ENCODE results near the gene DNAH3. TPM values are rescaled to one million over a fixed set of nuclear protein-coding genes. Genes with fewer than 3 reads are reported as not detected.
"Not testable (repeated sequence)": the region's sequence is repeated elsewhere in the genome, so short reads cannot be mapped to it uniquely, and the experiment has no call there.

Gene DNAH3
- total RNA-seq, 2 donors from 2014 or later = 4.8 to 4.9 TPM

- ATAC-seq (peak; percentile 84), DNase-seq (no peak)
- intact Hi-C loops (cut with DNase I, micrococcal nuclease) = no loop called here
These were observed 24.8 kb upstream of the DNAH3 start for GRCh38 chr16:21175397-21175796.

GRCh38 chr16:21172650-21173049 is 22.0 kb upstream of the DNAH3 start:
- intact Hi-C loops (cut with DNase I, micrococcal nuclease) = no loop called here
- ATAC-seq = no peak
- no peak for DNase-seq

DNA sequence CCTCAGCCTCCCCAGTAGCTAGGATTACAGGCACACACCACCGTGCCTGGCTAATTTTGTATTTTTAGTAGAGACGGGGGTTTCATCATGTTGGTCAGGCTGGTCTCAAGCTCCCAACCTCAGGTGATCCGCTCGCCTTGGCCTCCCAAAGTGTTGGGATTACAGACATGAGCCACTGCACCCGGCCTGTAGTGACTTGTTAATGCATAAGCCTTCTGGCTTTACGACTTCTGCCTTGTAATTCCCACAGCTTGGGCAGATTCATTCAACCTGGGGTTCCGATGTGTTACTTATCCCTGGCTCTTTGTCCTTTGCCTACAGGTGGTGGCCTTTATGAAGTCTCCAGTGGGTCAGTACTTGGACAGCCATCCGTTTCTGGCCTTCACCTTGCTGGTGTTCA is 19.5 kb upstream of the DNAH3 start:
- intact Hi-C loops (cut with DNase I, micrococcal nuclease); ATAC-seq; DNase-seq: not testable (repeated sequence)

GRCh38 chr16:21169249-21169981 is 18.8 kb upstream of the DNAH3 start:
- intact Hi-C loops (cut with DNase I, micrococcal nuclease) = no loop called here
- DNase-seq (no peak), ATAC-seq (no peak)

DNA sequence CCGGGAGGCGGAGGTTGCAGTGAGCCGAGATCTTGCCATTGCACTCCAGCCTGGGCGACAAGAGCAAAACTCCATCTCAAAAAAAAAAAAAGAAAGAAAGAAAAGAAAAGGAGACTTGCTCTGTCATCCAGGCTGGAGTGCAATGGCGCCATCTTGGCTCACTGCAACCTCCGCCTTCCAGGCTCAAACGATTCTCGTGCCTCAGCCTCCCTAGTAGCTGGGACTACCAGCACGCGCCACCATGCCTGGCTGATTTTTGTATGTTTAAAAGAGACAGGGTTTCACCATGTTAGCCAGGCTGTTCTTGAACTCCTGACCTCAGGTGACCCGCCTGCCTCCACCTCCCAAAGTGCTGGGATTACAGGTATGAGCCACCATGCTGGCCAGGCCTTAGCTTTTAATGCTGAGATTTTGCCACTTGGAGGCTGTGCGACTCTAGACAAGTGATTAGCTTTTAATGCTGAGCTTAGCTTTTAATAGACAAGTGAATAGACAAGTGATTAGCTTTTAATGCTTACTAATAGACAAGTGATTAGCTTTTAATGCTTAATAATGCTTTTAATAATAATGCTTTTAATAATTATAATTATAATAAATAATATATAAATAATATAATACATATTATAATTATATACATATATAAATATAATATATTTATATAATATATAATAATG is 17.4 kb upstream of the DNAH3 start:
- intact Hi-C loops (cut with DNase I, micrococcal nuclease) = no loop called here
- no peak for ATAC-seq
- DNase-seq = no peak

- ATAC-seq = no peak
- intact Hi-C loops (cut with DNase I, micrococcal nuclease) = no loop called here
- DNase-seq = no peak
These were observed 16.7 kb upstream of the DNAH3 start for GRCh38 chr16:21167360-21167759.

GRCh38 chr16:21166561-21166961 is 15.9 kb upstream of the DNAH3 start:
- intact Hi-C loops (cut with DNase I, micrococcal nuclease) = no loop called here
- DNase-seq (no peak), ATAC-seq (no peak)

GRCh38 chr16:21164521-21165168 is 14.0 kb upstream of the DNAH3 start:
- intact Hi-C loops (cut with DNase I, micrococcal nuclease) = no loop called here
- DNase-seq = no peak
- ATAC-seq = no peak

GRCh38 chr16:21163576-21163975 is 12.9 kb upstream of the DNAH3 start:
- intact Hi-C loops (cut with DNase I, micrococcal nuclease) = no loop called here
- DNase-seq = no peak
- ATAC-seq = no peak

DNA sequence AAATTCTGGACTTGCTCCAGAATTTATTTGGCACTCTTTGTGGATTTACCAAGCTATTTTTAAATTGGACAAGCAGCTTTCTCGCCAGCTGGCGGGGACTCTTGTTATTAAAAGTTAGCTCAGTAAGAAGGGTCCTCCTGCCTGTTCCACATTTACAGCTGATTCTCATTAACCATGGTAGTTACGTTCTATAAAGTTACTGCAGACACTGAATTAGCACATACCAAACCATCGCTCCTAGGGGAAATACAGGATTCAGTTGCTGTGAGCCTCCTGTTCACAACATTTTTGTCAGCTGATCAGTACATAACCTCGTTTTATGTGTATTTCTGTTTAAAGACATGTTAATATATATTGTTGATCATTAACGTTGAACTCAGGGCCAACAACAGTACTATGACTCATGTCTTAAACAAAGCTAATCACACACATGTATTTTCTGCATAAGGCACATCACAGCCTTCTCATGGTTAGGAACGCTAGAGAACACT is 12.1 kb upstream of the DNAH3 start:
- no peak for ATAC-seq
- intact Hi-C loops (cut with DNase I, micrococcal nuclease) = no loop called here
- no peak for DNase-seq

GRCh38 chr16:21161211-21161610 is 10.6 kb upstream of the DNAH3 start:
- no peak for ATAC-seq
- intact Hi-C loops (cut with DNase I, micrococcal nuclease) = no loop called here

DNA sequence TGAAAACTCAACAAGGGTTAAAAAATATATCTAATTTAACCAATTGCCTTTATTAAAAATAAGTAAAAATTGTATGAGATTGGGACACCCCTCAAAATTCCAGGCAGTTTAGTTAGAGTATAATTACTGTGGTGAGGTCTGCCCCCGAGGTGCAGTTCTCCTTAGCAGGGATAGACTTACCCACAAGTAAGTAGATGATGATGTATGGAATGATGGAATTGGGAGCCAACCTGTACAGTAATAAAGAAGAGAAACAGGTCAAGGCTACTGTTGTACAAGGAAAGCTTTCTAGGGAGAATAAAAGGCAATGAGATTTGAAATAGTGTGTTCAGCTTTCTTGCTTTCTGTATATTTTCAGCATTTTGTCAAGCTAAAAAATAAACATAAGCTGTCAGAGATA is 9.6 kb upstream of the DNAH3 start:
- intact Hi-C loops (cut with DNase I, micrococcal nuclease) = no loop called here
- no peak for ATAC-seq
- DNase-seq = no peak

More at GRCh38 chr16:21161211-21161610, 10.6 kb upstream of the DNAH3 start:
- no peak for DNase-seq

DNA sequence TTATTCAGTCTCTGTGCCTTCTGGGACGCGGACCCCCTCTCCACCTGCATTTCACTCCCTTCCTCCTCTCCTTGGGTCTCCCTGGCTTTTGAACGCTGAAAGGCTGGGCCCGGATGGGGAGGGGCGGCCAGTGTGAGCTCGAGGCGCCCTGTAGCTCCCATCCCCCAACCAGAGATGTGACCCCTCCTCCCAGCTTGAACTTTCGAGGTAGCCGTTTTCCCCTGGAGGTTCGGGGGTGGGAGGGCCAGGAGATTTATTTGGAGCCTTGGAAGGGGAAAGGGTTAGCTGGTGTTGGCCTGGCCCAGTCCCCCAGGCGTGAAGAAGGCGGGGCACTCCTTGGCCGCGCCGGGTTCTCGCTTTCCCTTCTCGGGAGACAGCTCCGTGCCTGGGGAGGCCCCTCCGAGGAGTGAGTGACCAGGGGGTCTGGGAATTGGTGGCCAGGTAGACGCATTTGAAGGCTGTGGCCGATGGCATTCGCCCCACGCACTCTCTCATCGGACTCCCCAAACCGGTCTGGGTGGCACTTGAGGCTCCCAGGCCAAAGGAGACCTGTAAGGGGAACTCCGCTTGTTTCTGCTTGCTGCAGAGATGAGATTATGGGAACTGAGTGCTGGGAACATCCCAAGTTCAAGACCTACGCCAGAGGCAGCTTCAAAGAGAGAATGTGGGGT is 8.8 kb upstream of the DNAH3 start:
- ATAC-seq = peak; percentile 55
- intact Hi-C loops (cut with DNase I, micrococcal nuclease) = loop anchor here in 1 of 2 donors (10.0 kb wide), 1 partner anchor 145 kb away; no protein-coding TSS in a partner anchor
- peak; percentile 54 to 62 for DNase-seq

- DNase-seq = peak; percentile 87 to 92
- intact Hi-C loops (cut with DNase I, micrococcal nuclease) = loop anchor here in 1 of 2 donors (10.0 kb wide), 1 partner anchor 146 kb away; no protein-coding TSS in a partner anchor
- ATAC-seq = peak; percentile 94
These were observed 7.8 kb upstream of the DNAH3 start, which contains the start of gene LDAF1 for GRCh38 chr16:21158208-21159110. TSS of gene LDAF1 (plus strand) at chr16:21158674. CDS start at chr16:21161183, 2,509 bp downstream.

- DNase-seq = peak in 1 of 2 donors; percentile 28
- intact Hi-C loops (cut with DNase I, micrococcal nuclease) = loop anchor here in 1 of 2 donors (10.0 kb wide), 1 partner anchor 147 kb away; no protein-coding TSS in a partner anchor
- no peak for ATAC-seq
These were observed 7.0 kb upstream of the DNAH3 start for GRCh38 chr16:21157632-21158031.

- ATAC-seq (peak; percentile 34), DNase-seq (peak in 1 of 2 donors; percentile 20)
- intact Hi-C loops (cut with DNase I, micrococcal nuclease) = loop anchor here in 1 of 2 donors (10.0 kb wide), 1 partner anchor 148 kb away; no protein-coding TSS in a partner anchor
These were observed 6.3 kb upstream of the DNAH3 start for GRCh38 chr16:21156767-21157467.

GRCh38 chr16:21156011-21156410 is 5.4 kb upstream of the DNAH3 start:
- ATAC-seq, DNase-seq: not testable (repeated sequence)
- intact Hi-C loops (cut with DNase I, micrococcal nuclease) = loop anchor here in 1 of 2 donors (10.0 kb wide), 1 partner anchor 149 kb away; no protein-coding TSS in a partner anchor
